ENCODE results near the gene NADSYN1. TPM values are rescaled to one million over a fixed set of nuclear protein-coding genes. Genes with fewer than 3 reads are reported as not detected.
A peak's percentile ranks its signal among the peaks of the same experiment; 100 is the strongest.

NADSYN1 gene
- total and polyA plus RNA-seq, 2 of the 13 experiments (the other 11 are each of a cell fraction or from before 2014, with no cell fraction given) = 35.7 to 51.5 TPM

- H3K4me2 ChIP-seq (ENCODE audit: low read depth, low read length) = no peak overlapping the region
- intact Hi-C loops (cut with micrococcal nuclease; ENCODE audit: unreplicated experiment) (no loop called here), in situ Hi-C loops (cut with HindIII; ENCODE audit: extremely low pct_ligation_motif_present, low pct_unique_long_range_greater_than_20kb) (no loop called here)
- ATAC-seq (no peak), FAIRE-seq (no peak), DNase-seq (ENCODE audit: low spot score) (no peak)
- BruUV-seq (replicated peaks) = no TSS peak
- ChIA-PET POLR2A (no interaction called here), CTCF (ENCODE audit: low intra/inter-chr PET ratio, low total read pairs) (no interaction called here)
- peaks cover 26 to 61% of the 10 kb centered on the region in 2 experiments for H3K36me3 ChIP-seq (replicated peaks in 1 of 2; ENCODE audit: control insufficient read depth in 1 of 2, insufficient read depth in 2 of 2, low read length in 2 of 2)
- H3K79me2 ChIP-seq (ENCODE audit: insufficient read depth, low read length) = no peaks in the 10 kb centered on the region
- TF ChIP-seq TCF7L2 (IDR thresholded peaks at IDR 0.05; ENCODE audit: low read depth, low read length) = no peak
- no peak for TF ChIP-seq IRF1 (CRISPR knock-in tag; IDR thresholded peaks at IDR 0.05; ENCODE audit: low read depth)
- no peak for TF ChIP-seq MTA1 (CRISPR knock-in tag; IDR thresholded peaks at IDR 0.05; ENCODE audit: borderline replicate concordance)
- TF ChIP-seq RFX5 (IDR thresholded peaks at IDR 0.05; ENCODE audit: low read depth, low read length) = no peak
- no peak for TF ChIP-seq RARA (CRISPR knock-in tag; IDR thresholded peaks at IDR 0.05)
- TF ChIP-seq TARDBP (CRISPR knock-in tag; IDR thresholded peaks at IDR 0.05) = no peak
- H3K9ac ChIP-seq (ENCODE audit: insufficient read depth, low read depth, low read length) = no peak overlapping the region
- peaks cover 31% of the 10 kb centered on the region; the same call in 1 of the 2 replicates for H4K20me1 ChIP-seq (ENCODE audit: insufficient read depth, low read length)
- WGBS (ENCODE audit: low lambda C conversion rate) = 87% methylated on average over 7 of the region's 8 CpGs
- no peak overlapping the region for H3K4me3 ChIP-seq (replicated peaks in 1 of 3; ENCODE audit: insufficient read depth in 1 of 3, low read depth in 2 of 3, low read length in 3 of 3)
- H3K27me3 ChIP-seq (ENCODE audit: control insufficient read depth in 1 of 2, insufficient read depth in 2 of 2, low read length in 2 of 2) = no peaks in the 10 kb centered on the region
- peaks cover 24% of the 10 kb centered on the region for H3K4me1 ChIP-seq (ENCODE audit: insufficient read depth, low read length)
- no peak overlapping the region for H3K27ac ChIP-seq (ENCODE audit: extremely low read length, insufficient read depth, low read length)
- H3K9me3 ChIP-seq (ENCODE audit: low read length) = no peaks in the 10 kb centered on the region
- no peak overlapping the region for H2AFZ ChIP-seq (ENCODE audit: low read length)
Observed at GRCh38 chr11:71436861-71437260, 16.1 kb upstream of the NADSYN1 start.

GRCh38 chr11:71437399-71437798 lies 15.6 kb upstream of the NADSYN1 start:
- H3K4me1 ChIP-seq (ENCODE audit: insufficient read depth, low read length) = peaks cover 24% of the 10 kb centered on the region
- H3K36me3 ChIP-seq (replicated peaks in 1 of 2; ENCODE audit: control insufficient read depth in 1 of 2, insufficient read depth in 2 of 2, low read length in 2 of 2) = peaks cover 31 to 66% of the 10 kb centered on the region in 2 experiments
- BruUV-seq (replicated peaks) = no TSS peak
- no peak for ATAC-seq
- in situ Hi-C loops (cut with HindIII; ENCODE audit: extremely low pct_ligation_motif_present, low pct_unique_long_range_greater_than_20kb) (no loop called here), intact Hi-C loops (cut with micrococcal nuclease; ENCODE audit: unreplicated experiment) (no loop called here)
- ChIA-PET CTCF (ENCODE audit: low intra/inter-chr PET ratio, low total read pairs) (no interaction called here), POLR2A (interaction anchor here (1.4 kb wide), 1 partner anchor 11 kb away, joined by 3 read pairs; the partner anchor contains the start of gene DHCR7)
- no peak overlapping the region for H3K4me3 ChIP-seq (replicated peaks in 1 of 3; ENCODE audit: insufficient read depth in 1 of 3, low read depth in 2 of 3, low read length in 3 of 3)
- 100% methylated on average over 2 of the region's 6 CpGs for WGBS (ENCODE audit: low lambda C conversion rate)
- TF ChIP-seq ATM (IDR thresholded peaks at IDR 0.05; ENCODE audit: borderline replicate concordance) (no peak), ZFP1 (CRISPR knock-in tag; IDR thresholded peaks at IDR 0.05) (no peak), ZEB1 (IDR thresholded peaks at IDR 0.05; ENCODE audit: insufficient replicate concordance, low read depth) (no peak), E2F2 (CRISPR knock-in tag; IDR thresholded peaks at IDR 0.05; ENCODE audit: borderline replicate concordance) (no peak), POLR2A (IDR thresholded peaks at IDR 0.05; ENCODE audit: insufficient read depth in 1 of 2, low read depth in 2 of 2, low read length in 2 of 2) (0 out of 4 replicates have a peak, but pooled peaks of 1 of the 2 experiments have one; percentile 26), ZHX1 (CRISPR knock-in tag; IDR thresholded peaks at IDR 0.05; ENCODE audit: low read depth) (no peak)
- no peak for DNase-seq (ENCODE audit: low spot score)
- FAIRE-seq = no peak
- no peak overlapping the region for H3K4me2 ChIP-seq (ENCODE audit: low read depth, low read length)
- no peak overlapping the region for H3K9ac ChIP-seq (ENCODE audit: insufficient read depth, low read depth, low read length)
- no peaks in the 10 kb centered on the region for H3K9me3 ChIP-seq (ENCODE audit: low read length)
- no peak overlapping the region for H2AFZ ChIP-seq (ENCODE audit: low read length)
- H3K27me3 ChIP-seq (ENCODE audit: control insufficient read depth in 1 of 2, insufficient read depth in 2 of 2, low read length in 2 of 2) = no peaks in the 10 kb centered on the region
- no peak overlapping the region for H3K27ac ChIP-seq (ENCODE audit: extremely low read length, insufficient read depth, low read length)
- H3K79me2 ChIP-seq (ENCODE audit: insufficient read depth, low read length) = no peaks in the 10 kb centered on the region
- peaks cover 31% of the 10 kb centered on the region; the same call in 1 of the 2 replicates for H4K20me1 ChIP-seq (ENCODE audit: insufficient read depth, low read length)
